AG09319 (cell line): ENCODE results near the gene RYR2.

Source experiments
- DNase-seq: peaks from one replicate; pipeline ENCODE4 v3.0.0-alpha.2; 2010; ENCODE audit warnings: low read depth; ENCODE audit errors: extremely low read depth
- TF ChIP-seq, protein P1 (sequence below): IDR thresholded peaks from 2 replicates; pipeline ENCODE4 v1.5.1; 2011; ENCODE audit warnings: low read depth, mild to moderate bottlenecking, inconsistent platforms, low read length, moderate library complexity

RYR2 gene

DNA sequence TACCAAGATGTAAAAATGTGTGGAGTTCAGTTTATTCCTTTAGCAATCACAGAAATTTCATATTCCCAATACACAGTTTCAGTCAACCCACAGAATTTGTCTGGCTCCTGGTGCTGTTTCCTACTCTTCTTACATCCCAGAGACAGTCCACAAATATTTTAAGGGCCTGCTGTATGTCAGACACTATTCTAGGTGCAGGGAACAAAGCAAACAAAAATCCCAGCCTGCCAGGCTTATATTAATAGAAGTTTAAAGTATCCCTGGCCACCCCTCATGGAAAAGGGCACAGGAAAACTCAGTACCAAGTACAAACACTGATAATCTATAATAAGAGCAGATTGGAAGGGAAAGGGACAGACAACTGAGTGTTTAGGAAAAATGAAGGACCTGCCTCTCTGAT, 653.9 kb downstream of the RYR2 start:
- no peak for DNase-seq
- TF ChIP-seq, protein P1, sequence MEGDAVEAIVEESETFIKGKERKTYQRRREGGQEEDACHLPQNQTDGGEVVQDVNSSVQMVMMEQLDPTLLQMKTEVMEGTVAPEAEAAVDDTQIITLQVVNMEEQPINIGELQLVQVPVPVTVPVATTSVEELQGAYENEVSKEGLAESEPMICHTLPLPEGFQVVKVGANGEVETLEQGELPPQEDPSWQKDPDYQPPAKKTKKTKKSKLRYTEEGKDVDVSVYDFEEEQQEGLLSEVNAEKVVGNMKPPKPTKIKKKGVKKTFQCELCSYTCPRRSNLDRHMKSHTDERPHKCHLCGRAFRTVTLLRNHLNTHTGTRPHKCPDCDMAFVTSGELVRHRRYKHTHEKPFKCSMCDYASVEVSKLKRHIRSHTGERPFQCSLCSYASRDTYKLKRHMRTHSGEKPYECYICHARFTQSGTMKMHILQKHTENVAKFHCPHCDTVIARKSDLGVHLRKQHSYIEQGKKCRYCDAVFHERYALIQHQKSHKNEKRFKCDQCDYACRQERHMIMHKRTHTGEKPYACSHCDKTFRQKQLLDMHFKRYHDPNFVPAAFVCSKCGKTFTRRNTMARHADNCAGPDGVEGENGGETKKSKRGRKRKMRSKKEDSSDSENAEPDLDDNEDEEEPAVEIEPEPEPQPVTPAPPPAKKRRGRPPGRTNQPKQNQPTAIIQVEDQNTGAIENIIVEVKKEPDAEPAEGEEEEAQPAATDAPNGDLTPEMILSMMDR, result no peak

DNA sequence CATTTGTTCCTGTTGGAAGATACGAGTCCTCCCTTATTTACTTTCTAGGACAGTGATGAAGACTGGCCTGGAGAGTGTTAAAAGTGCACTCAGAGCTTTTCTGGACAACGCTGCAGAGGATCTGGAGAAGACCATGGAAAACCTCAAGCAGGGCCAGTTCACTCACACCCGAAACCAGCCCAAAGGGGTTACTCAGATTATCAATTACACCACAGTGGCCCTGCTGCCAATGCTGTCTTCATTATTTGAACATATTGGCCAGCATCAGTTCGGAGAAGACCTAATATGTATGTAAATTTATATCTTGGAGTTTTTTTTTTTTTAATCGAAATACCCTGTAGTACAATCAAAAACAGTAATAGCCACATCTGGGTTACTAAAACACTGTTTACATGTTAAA, 658.2 kb downstream of the RYR2 start:
- TF ChIP-seq, protein P1, result no peak

DNA sequence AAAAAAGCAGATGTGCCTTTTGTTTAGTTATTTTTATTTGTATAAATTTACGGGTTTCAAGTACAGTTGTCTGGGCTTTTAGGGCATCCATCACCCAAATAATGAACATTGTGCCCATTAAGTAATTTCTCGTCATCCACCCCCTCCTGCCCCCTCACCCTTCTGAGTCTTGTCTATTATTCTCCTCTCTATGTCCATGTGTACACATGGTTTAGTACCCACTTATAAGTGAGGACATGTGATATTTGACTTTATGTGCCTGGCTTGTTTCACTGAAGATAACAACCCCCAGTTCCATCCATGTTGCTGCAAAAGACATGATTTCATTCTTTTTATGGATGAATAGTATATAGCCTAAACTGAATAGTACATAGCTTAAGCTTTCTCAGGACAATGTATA, 659.5 kb downstream of the RYR2 start:
- DNase-seq, result no peak
- TF ChIP-seq, protein P1, result no peak

More for the DNA sequence above, 658.2 kb downstream of the RYR2 start:
- no peak for DNase-seq

DNA sequence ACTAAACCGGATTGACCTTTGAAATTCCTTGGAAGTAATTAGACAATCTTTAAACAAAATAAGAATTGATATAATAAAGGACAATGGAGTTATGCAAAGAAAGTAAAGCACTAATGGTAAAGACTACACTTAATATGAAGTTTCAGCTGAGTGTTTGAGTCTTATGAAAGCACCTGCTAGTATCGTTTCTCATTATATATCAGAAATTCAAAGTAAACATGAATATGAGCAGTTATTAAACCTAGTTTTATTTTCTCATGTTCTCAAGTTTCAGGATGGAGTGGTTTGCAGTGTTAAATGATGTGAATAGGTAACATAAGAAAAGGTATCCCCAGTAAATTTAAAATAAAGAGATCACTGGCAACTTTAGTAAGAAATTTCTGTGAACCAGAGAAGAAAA, 660.2 kb downstream of the RYR2 start:
- DNase-seq, result no peak
- TF ChIP-seq, protein P1, result no peak

DNA sequence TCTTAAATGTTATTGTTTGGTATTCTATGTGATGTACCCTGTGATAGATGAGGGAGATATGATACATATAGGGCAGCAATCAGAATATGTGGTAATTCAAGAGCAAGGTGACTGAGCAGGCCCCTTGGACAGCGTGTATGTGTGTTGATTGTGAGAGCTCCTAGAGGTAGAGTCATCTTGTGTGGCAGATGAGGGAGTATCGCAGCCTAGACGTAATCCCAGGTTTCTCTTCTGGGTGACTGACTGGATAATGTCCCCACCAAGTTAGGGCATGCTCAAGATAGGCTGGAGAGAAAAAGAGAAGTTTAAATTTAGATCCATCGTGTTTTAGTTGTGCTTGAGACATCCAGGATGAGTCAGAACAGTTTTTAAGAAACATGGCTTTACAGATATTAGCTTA, 663.5 kb downstream of the RYR2 start:
- TF ChIP-seq, protein P1, result no peak
- no peak for DNase-seq

DNA sequence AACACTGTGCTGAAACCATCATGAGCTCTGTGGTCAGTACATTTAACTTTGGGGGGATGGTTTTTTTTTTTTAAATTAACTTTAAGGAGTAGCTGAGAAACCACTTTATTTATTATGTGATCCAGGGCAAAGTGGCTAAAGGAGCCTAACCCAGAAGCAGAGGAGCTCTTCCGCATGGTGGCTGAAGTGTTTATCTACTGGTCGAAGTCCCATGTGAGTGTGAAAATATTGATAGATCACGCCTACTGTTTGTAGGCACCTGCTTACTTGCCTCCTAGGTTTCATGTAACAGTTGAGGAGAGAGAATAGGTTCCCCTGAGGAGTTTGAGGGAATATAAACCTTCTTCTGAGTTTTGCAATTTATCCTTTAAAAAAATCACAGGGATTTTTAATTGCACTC, 667.4 kb downstream of the RYR2 start:
- no peak for DNase-seq
- TF ChIP-seq, protein P1, result no peak

DNA sequence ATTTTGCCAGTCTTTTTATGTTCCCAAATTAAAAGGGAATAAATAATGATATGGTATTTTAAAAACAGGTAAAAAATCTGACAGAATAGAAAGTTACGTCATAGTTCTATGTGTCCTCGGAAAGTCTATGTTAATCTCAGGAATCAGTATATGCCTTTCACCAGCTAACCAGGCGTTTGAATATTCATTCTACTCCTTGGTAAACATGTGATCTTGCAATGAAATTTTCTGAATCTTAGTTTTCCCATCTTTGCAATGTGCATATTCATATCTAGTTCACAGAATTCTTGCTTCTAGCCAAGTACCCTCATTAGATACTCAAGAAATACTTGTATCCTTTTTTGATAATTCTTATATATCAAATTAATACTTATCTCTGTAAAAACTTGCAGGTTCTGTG, 669.3 kb downstream of the RYR2 start:
- TF ChIP-seq, protein P1, result no peak
- no peak for DNase-seq
